Liver (tissue), 3 donors: ENCODE results near the gene TMEM213.

Source experiments
- ATF3 ChIP-seq: IDR thresholded peaks from 2 replicates; pipeline ENCODE4 v1.6.1; 2016; ENCODE audit warnings: antibody characterized with exemption
- CTCF ChIP-seq: fragments of 150-350 bp; IDR thresholded peaks from 2 replicates; pipeline ENCODE4 v1.5.1; 2017; ENCODE audit warnings: improper control_type of control experiment, low read depth, low read length; ENCODE audit not compliant: missing input control
- GABPA ChIP-seq, 2 donors: IDR thresholded peaks in 1 of 2; conservative IDR thresholded peaks in 1 of 2; 2 replicates each; pipeline ENCODE4 v1.6.1; 2016; ENCODE audit warnings: antibody characterized with exemption in 2 of 2, mild to moderate bottlenecking in 1 of 2, moderate library complexity in 1 of 2
- HNF4A ChIP-seq, 2 donors: conservative IDR thresholded peaks; 2 replicates each; pipeline ENCODE4 v1.6.1; 2016; ENCODE audit warnings: antibody characterized with exemption in 2 of 2, mild to moderate bottlenecking in 2 of 2
- JUND ChIP-seq, 2 donors: IDR thresholded peaks; 2 replicates each; pipeline ENCODE4 v1.6.1; 2016; ENCODE audit warnings: antibody characterized with exemption in 2 of 2
- MAX ChIP-seq: IDR thresholded peaks from 2 replicates; pipeline ENCODE4 v1.6.1; 2016; ENCODE audit warnings: antibody characterized with exemption
- REST ChIP-seq: IDR thresholded peaks from 2 replicates; pipeline ENCODE4 v1.6.1; 2016; ENCODE audit warnings: antibody characterized with exemption, mild to moderate bottlenecking
- RXRA ChIP-seq, 2 donors: IDR thresholded peaks; 2 replicates each; pipeline ENCODE4 v1.6.1; 2017 to 2018; ENCODE audit warnings: antibody characterized with exemption in 2 of 2, mild to moderate bottlenecking in 1 of 2
- SP1 ChIP-seq: IDR thresholded peaks from 2 replicates; pipeline ENCODE4 v1.6.1; 2018; ENCODE audit warnings: antibody characterized with exemption, mild to moderate bottlenecking
- TAF1 ChIP-seq: conservative IDR thresholded peaks from 2 replicates; pipeline ENCODE4 v1.6.1; 2016; ENCODE audit warnings: antibody characterized with exemption, mild to moderate bottlenecking
- YY1 ChIP-seq: IDR thresholded peaks from 2 replicates; pipeline ENCODE4 v1.6.1; 2016; ENCODE audit warnings: antibody characterized with exemption, mild to moderate bottlenecking
- donor health status: healthy.
- donor health status: healthy.

GRCh38 chr7:138843632-138844580, 46.1 kb downstream of the TMEM213 start:
- TF ChIP-seq CTCF: no peak
- TF ChIP-seq YY1: no peak
- no peak for TF ChIP-seq ATF3
- TF ChIP-seq TAF1: no peak
- TF ChIP-seq SP1: no peak
- no peak for TF ChIP-seq REST
- no peak for TF ChIP-seq HNF4A (conservative IDR thresholded peaks at IDR 0.05)
- TF ChIP-seq MAX: no peak
- no peak for TF ChIP-seq JUND (IDR thresholded peaks at IDR 0.05)
- TF ChIP-seq RXRA (IDR thresholded peaks at IDR 0.05): no peak
- TF ChIP-seq GABPA (IDR thresholded peaks at IDR 0.05 in 1 of 2, conservative IDR thresholded peaks at IDR 0.05 in 1 of 2): no peak
